ENCODE measurements around the gene NINJ2. TPM values are rescaled to one million over a fixed set of nuclear protein-coding genes. Genes with fewer than 3 reads are reported as not detected.

The NINJ2 gene
- total RNA-seq, 4 donors from 2014 or later, result 1.4 to 8.0 (median 5.6) TPM

DNA sequence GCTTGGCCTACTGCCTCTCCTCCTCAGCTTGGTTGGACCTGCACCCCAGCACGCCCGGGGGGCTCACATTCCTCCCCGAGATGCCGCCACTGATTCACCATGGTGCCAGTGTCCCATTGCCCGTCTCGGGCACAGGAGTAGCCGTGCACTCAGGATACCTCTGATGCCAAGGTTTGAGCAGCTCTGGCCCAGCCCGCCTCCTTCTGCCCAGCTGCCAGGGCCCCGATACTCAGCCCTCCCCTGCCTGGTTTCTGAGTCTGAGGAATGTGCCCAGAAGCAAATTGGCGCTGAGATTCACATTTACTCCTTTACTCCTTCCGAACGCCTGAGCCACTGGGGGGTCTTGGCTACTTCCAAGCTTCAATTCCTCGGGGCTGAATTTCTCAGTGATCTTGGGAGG lies 63.5 kb downstream of the NINJ2 start:
- 94 to 100% methylated on average over 2 to 13 of the region's 13 CpGs for WGBS, 2 donors (ENCODE audit: low coverage in 1 of 2)
- H3K27ac ChIP-seq, result no peak overlapping the region
- intact Hi-C loops (cut with DNase I; ENCODE audit: low total_unique reads) (no loop called here), in situ Hi-C loops (cut with MboI; ENCODE audit: low pct_ligation_motif_present in 1 of 4, low pct_unique_long_range_greater_than_20kb in 1 of 4, low sequenced_read_pairs in 3 of 4) (loop anchor here in 1 of 4 donors (25.0 kb wide), 1 partner anchor 138 kb away; no protein-coding TSS in a partner anchor)
- TF ChIP-seq POLR2AphosphoS5 (IDR thresholded peaks at IDR 0.05) (no peak), EP300 (IDR thresholded peaks at IDR 0.05; ENCODE audit: low read depth) (no peak), POLR2A (IDR thresholded peaks at IDR 0.05) (no peak)
- TF ChIP-seq, protein P1, sequence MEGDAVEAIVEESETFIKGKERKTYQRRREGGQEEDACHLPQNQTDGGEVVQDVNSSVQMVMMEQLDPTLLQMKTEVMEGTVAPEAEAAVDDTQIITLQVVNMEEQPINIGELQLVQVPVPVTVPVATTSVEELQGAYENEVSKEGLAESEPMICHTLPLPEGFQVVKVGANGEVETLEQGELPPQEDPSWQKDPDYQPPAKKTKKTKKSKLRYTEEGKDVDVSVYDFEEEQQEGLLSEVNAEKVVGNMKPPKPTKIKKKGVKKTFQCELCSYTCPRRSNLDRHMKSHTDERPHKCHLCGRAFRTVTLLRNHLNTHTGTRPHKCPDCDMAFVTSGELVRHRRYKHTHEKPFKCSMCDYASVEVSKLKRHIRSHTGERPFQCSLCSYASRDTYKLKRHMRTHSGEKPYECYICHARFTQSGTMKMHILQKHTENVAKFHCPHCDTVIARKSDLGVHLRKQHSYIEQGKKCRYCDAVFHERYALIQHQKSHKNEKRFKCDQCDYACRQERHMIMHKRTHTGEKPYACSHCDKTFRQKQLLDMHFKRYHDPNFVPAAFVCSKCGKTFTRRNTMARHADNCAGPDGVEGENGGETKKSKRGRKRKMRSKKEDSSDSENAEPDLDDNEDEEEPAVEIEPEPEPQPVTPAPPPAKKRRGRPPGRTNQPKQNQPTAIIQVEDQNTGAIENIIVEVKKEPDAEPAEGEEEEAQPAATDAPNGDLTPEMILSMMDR (IDR thresholded peaks at IDR 0.05), result no peak
- H3K4me1 ChIP-seq, result no peaks in the 10 kb centered on the region
- H3K27me3 ChIP-seq, result no peaks in the 10 kb centered on the region
- H3K9me3 ChIP-seq, result no peaks in the 10 kb centered on the region
- H3K36me3 ChIP-seq, result no peaks in the 10 kb centered on the region
- no peak for DNase-seq
- H3K4me3 ChIP-seq, result no peak overlapping the region

- TF ChIP-seq POLR2AphosphoS5 (IDR thresholded peaks at IDR 0.05) (no peak), POLR2A (IDR thresholded peaks at IDR 0.05) (no peak), EP300 (IDR thresholded peaks at IDR 0.05; ENCODE audit: low read depth) (no peak)
- TF ChIP-seq, protein P1 (IDR thresholded peaks at IDR 0.05), result no peak
- 53 to 73% methylated on average over 4 to 13 of the region's 13 CpGs for WGBS, 2 donors (ENCODE audit: low coverage in 1 of 2)
- H3K4me3 ChIP-seq, result no peak overlapping the region
- H3K27ac ChIP-seq, result no peak overlapping the region
- no peak for DNase-seq
- intact Hi-C loops (cut with DNase I; ENCODE audit: low total_unique reads) (no loop called here), in situ Hi-C loops (cut with MboI; ENCODE audit: low pct_ligation_motif_present in 1 of 4, low pct_unique_long_range_greater_than_20kb in 1 of 4, low sequenced_read_pairs in 3 of 4) (loop anchor here in 1 of 4 donors (25.0 kb wide), 1 partner anchor 139 kb away; no protein-coding TSS in a partner anchor)
- H3K9me3 ChIP-seq, result no peaks in the 10 kb centered on the region
- no peaks in the 10 kb centered on the region for H3K27me3 ChIP-seq
- no peaks in the 10 kb centered on the region for H3K4me1 ChIP-seq
- H3K36me3 ChIP-seq, result no peaks in the 10 kb centered on the region
These were observed 65.2 kb downstream of the NINJ2 start for GRCh38 chr12:597926-598568.

- H3K27me3 ChIP-seq, result no peaks in the 10 kb centered on the region
- DNase-seq, result no peak
- no peak for TF ChIP-seq POLR2A (IDR thresholded peaks at IDR 0.05)
- TF ChIP-seq, protein P1 (IDR thresholded peaks at IDR 0.05), result no peak
- TF ChIP-seq EP300 (IDR thresholded peaks at IDR 0.05; ENCODE audit: low read depth), result no peak
- TF ChIP-seq POLR2AphosphoS5 (IDR thresholded peaks at IDR 0.05), result no peak
- no peak overlapping the region for H3K27ac ChIP-seq
- H3K4me3 ChIP-seq, result no peak overlapping the region
- H3K4me1 ChIP-seq, result no peaks in the 10 kb centered on the region
- no peaks in the 10 kb centered on the region for H3K9me3 ChIP-seq
- in situ Hi-C loops (cut with MboI; ENCODE audit: low pct_ligation_motif_present in 1 of 4, low pct_unique_long_range_greater_than_20kb in 1 of 4, low sequenced_read_pairs in 3 of 4), result loop anchor here in 1 of 4 donors (25.0 kb wide), 1 partner anchor 144 kb away; no protein-coding TSS in a partner anchor
- H3K36me3 ChIP-seq, result no peaks in the 10 kb centered on the region
- 83 to 87% methylated on average over 3 to 7 of the region's 7 CpGs for WGBS, 2 donors (ENCODE audit: low coverage in 1 of 2)
- intact Hi-C loops (cut with DNase I; ENCODE audit: low total_unique reads), result no loop called here
These were observed 69.6 kb downstream of the NINJ2 start for GRCh38 chr12:593396-594270.

GRCh38 chr12:592024-592505 lies 71.2 kb downstream of the NINJ2 start:
- TF ChIP-seq POLR2AphosphoS5 (IDR thresholded peaks at IDR 0.05) (no peak), EP300 (IDR thresholded peaks at IDR 0.05; ENCODE audit: low read depth) (no peak), POLR2A (IDR thresholded peaks at IDR 0.05) (no peak)
- TF ChIP-seq, protein P1 (IDR thresholded peaks at IDR 0.05), result no peak
- Histone ChIP-seq H3K4me3 (no peak overlapping the region), H3K9me3 (no peaks in the 10 kb centered on the region), H3K36me3 (no peaks in the 10 kb centered on the region), H3K4me1 (no peaks in the 10 kb centered on the region), H3K27me3 (no peaks in the 10 kb centered on the region), H3K27ac (no peak overlapping the region)
- DNase-seq, result no peak
- 92 to 100% methylated on average over 5 to 11 of the region's 11 CpGs for WGBS, 2 donors (ENCODE audit: low coverage in 1 of 2)
- in situ Hi-C loops (cut with MboI; ENCODE audit: low pct_ligation_motif_present in 1 of 4, low pct_unique_long_range_greater_than_20kb in 1 of 4, low sequenced_read_pairs in 3 of 4), result loop anchor here in 1 of 4 donors (25.0 kb wide), 1 partner anchor 145 kb away; no protein-coding TSS in a partner anchor
- intact Hi-C loops (cut with DNase I; ENCODE audit: low total_unique reads), result no loop called here
